Fibroblast of pulmonary artery (primary cell): ENCODE measurements around the gene B4GAT1.

Experiments
- DNase-seq: peaks from one replicate; pipeline ENCODE4 v3.0.0-alpha.2; 2010; ENCODE audit warnings: low read depth
- H3K4me3 ChIP-seq: replicated peaks from 2 replicates; pipeline ENCODE4 v1.5.1; 2011; ENCODE audit warnings: low read depth, mild to moderate bottlenecking, control low read depth, low read length, moderate library complexity
- CTCF ChIP-seq: IDR thresholded peaks from 2 replicates; pipeline ENCODE4 v1.5.1; 2011; ENCODE audit warnings: mild to moderate bottlenecking, control low read depth, low read length, inconsistent platforms; ENCODE audit errors: missing control alignments

The B4GAT1 gene

DNA sequence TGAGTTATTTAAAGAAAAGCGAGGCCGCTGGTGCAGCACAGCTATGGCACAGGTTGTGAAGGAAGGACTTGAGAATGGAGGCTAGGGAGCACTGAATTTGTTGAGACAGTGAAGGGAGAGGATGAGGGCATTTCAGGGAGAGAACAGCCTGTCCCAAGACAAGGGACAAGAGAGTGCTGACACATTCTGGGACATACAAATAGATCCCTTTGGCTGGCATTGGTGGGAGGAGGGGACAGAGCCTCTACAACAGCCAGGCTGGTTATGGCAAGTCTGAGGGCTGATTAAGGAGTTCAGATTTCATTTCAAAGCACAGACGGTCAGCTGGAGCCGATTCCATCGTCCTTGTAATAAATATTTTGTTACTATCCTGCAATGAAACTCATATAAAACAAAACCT, 25.8 kb upstream of the B4GAT1 start:
- DNase-seq = no peak
- TF ChIP-seq CTCF = no peak
- H3K4me3 ChIP-seq = no peak overlapping the region

DNA sequence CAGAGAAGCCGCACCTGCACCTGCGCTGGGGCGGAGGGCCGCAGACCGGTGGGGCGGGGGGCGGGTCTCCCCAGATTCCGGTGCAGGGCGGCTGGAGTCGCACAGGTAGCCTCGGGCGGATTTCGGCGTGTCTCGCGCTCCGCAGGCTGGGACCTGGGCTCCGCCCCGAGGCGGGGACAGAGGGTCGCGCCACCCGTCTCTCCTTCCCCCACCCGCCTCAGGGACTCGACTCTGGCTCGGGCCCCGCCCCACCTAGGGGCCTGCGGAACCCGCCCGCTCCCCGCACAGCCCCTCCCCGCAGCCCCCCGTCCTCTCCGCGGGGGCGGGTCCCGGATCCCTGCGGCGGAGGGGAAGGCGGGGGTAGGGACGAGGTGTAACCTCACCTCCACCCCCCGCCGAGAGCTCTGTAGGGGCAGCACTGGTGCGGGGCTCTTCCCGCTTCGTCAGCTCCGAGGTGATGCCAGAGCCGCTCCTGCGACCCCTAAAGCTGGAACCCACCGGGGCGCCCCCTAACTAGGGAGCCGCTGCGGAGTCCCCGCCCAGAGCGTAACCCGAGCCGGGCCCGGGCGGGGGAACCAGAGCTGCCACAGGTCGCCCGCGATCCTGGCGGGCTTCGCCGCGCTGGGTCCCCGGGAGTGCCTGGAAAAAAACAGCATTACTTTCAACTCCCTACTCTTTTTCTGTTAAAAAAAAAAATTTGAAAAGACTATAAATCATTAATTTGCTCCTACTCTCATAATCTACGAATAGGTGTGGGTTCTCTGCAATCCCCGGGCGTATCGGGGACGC, 24.4 kb upstream of the B4GAT1 start, which contains the start of gene SLC29A2:
SLC29A2 (minus strand) TSS at position 134 of the 789 bp plus-strand sequence. CDS start 169 bp downstream, outside the sequence.
- peak within 1 kb of the TSS; percentile 56 for H3K4me3 ChIP-seq
- DNase-seq = no peak
- TF ChIP-seq CTCF = no peak

- no peak for TF ChIP-seq CTCF
Measured at GRCh38 chr11:66369073-66369894, 21.9 kb upstream of the B4GAT1 start.

GRCh38 chr11:66368484-66368883, 21.1 kb upstream of the B4GAT1 start:
- no peak overlapping the region for H3K4me3 ChIP-seq
- DNase-seq = no peak
- TF ChIP-seq CTCF = no peak

More at GRCh38 chr11:66369073-66369894, 21.9 kb upstream of the B4GAT1 start:
- no peak overlapping the region for H3K4me3 ChIP-seq
- DNase-seq = no peak

- H3K4me3 ChIP-seq = no peak overlapping the region
- no peak for DNase-seq
- no peak for TF ChIP-seq CTCF
Measured at GRCh38 chr11:66367561-66368312, 20.3 kb upstream of the B4GAT1 start.

DNA sequence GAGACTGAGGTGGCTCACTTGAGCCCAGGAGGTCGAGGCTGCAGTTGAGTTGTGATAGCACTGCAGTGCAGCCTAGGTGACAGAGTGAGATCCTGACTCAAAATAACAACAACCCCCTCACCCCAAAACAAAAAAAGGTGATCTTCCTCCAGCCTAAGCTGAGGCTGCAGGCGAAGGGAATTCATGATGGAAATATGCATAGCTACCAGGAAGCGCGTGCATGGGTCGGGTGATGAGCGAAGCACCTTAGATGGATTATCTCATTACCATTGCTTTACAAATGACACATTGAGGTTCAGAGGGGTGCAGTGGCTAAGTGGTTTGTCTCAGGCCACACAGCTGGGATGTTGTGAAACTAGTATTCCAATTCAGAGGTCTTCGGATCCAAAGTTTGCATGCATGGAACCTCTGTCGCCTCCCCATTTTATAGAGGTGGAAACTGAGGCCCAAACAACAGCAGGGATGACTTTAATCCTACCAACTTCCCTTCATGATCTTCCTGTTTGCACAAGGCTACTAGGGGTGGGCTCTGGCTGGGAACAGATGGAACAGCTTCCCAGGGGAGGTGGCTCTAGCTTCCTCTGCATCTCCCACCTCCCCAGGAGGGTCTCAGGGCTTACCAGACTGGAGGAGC, 19.5 kb upstream of the B4GAT1 start:
- no peak for DNase-seq
- TF ChIP-seq CTCF = no peak
- no peak overlapping the region for H3K4me3 ChIP-seq
